GM06990 (cell line): Measurements from ENCODE around the gene TNFRSF1B.

Experiments used
- DNase-seq: peaks from one replicate; pipeline ENCODE4 v3.0.0-alpha.2; 2011; ENCODE audit not compliant: insufficient read length; ENCODE audit errors: extremely low read depth
- H3K27me3 ChIP-seq: replicated peaks from 2 replicates; pipeline ENCODE4 v1.6.0; 2011; ENCODE audit warnings: low read length; ENCODE audit not compliant: control insufficient read depth, insufficient read depth
- H3K36me3 ChIP-seq: 2 replicates; pipeline ENCODE4 v1.5.1; 2011; ENCODE audit warnings: low read length; ENCODE audit not compliant: control insufficient read depth, insufficient read depth
- H3K4me3 ChIP-seq: replicated peaks from 2 replicates; pipeline ENCODE4 v1.5.1; 2011; ENCODE audit warnings: low read depth, mild to moderate bottlenecking, control low read depth, low read length
- TF ChIP-seq, protein P1 (sequence below): IDR thresholded peaks from 2 replicates; pipeline ENCODE4 v1.5.1; 2011; ENCODE audit warnings: low read length, control low read depth, mild to moderate bottlenecking, inconsistent platforms; ENCODE audit not compliant: insufficient read depth, poor library complexity, severe bottlenecking

Gene TNFRSF1B

DNA sequence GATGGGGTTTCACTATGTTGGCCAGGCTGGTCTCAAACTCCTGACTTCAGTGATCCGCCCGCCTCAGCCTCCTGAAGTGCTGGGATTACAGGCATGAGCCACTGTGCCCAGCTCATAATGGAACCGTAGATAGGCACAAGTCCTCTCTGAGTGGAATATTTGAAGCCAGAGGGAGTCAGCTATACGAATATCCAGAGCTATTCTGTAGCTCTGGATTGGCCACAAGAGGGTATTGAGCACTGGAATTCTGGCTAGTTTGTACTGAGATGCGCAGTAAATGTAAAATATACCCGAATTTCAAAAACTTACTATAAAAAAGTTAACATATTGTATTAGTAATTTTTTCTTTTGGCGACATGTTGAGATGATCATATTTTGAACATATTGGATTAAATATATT is 62.2 kb downstream of the TNFRSF1B start:
- Histone ChIP-seq H3K36me3 (no peaks in the 10 kb centered on the region), H3K4me3 (no peak overlapping the region), H3K27me3 (no peaks in the 10 kb centered on the region)
- TF ChIP-seq, protein P1, sequence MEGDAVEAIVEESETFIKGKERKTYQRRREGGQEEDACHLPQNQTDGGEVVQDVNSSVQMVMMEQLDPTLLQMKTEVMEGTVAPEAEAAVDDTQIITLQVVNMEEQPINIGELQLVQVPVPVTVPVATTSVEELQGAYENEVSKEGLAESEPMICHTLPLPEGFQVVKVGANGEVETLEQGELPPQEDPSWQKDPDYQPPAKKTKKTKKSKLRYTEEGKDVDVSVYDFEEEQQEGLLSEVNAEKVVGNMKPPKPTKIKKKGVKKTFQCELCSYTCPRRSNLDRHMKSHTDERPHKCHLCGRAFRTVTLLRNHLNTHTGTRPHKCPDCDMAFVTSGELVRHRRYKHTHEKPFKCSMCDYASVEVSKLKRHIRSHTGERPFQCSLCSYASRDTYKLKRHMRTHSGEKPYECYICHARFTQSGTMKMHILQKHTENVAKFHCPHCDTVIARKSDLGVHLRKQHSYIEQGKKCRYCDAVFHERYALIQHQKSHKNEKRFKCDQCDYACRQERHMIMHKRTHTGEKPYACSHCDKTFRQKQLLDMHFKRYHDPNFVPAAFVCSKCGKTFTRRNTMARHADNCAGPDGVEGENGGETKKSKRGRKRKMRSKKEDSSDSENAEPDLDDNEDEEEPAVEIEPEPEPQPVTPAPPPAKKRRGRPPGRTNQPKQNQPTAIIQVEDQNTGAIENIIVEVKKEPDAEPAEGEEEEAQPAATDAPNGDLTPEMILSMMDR: no peak
- DNase-seq: no peak

DNA sequence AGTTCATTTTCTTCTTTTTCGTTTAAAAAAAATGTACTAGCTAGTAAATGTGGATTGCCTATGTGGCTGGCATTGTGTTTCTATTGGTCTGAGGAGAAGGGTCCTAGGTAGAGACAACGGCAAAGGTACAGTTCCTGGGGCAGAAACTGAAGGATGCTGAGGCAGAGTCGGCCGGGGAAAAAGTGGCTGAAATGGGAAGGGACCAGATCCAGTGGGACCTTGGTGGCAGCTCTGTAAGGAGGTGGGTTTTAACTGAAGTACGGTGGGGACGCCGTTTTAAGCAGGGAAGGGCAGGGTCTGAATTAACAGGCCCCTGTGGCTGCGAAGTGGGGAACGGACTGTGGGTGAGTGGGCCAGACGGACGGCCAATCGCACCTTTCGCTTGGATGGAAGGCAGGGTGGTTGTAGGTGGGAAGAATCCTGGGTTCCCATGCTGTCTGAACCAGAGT is 62.6 kb downstream of the TNFRSF1B start:
- Histone ChIP-seq H3K27me3 (no peaks in the 10 kb centered on the region), H3K4me3 (no peak overlapping the region; the same call in 1 of the 2 replicates), H3K36me3 (no peaks in the 10 kb centered on the region)
- TF ChIP-seq, protein P1: no peak
- DNase-seq: no peak

DNA sequence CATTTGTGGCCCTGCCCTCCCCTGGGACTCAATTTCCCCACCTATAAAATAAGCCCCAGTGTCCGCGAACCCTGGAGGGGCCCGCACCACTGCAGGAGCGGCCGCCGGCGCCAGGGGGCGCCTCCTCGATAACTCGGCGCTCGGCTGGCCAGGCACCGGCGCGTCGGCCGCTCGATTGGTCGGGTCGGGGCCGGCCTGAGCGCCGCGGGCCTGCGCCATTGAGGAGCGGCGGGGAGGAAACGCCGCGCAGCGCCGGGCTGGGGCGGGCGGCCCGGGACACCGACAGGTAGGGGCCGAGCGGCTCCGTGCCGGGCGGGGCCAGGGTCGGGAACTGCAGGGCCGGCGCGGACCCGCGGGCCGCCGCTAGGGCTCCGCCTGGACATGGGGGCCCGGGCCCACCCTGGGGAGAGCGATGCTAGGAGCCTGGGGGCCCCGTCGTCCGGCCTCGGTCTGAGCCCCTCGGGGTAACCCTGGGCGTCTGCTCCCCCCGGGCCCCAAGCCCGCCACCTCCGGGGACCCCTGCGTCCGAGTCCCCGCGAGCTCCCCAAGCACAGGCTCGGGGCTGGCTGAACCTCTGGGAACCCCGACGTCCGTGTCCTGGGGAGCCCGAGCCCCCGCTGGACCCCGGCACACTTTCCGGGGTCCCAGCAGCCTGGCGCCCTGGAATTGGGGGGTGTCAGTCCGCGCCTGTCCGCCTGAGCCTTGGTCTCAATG is 63.2 kb downstream of the TNFRSF1B start, which contains the start of gene VPS13D:
VPS13D (plus strand) TSS at position 196 of the 714 bp plus-strand sequence. CDS start 4,237 bp downstream, outside the sequence.
- DNase-seq: peak; percentile 87
- TF ChIP-seq, protein P1: peak; percentile 85
- Histone ChIP-seq H3K27me3 (no peaks in the 10 kb centered on the region), H3K36me3 (peaks cover under 1% of the 10 kb centered on the region; the same call in 1 of the 2 replicates), H3K4me3 (peak within 1 kb of the TSS; percentile 65)

DNA sequence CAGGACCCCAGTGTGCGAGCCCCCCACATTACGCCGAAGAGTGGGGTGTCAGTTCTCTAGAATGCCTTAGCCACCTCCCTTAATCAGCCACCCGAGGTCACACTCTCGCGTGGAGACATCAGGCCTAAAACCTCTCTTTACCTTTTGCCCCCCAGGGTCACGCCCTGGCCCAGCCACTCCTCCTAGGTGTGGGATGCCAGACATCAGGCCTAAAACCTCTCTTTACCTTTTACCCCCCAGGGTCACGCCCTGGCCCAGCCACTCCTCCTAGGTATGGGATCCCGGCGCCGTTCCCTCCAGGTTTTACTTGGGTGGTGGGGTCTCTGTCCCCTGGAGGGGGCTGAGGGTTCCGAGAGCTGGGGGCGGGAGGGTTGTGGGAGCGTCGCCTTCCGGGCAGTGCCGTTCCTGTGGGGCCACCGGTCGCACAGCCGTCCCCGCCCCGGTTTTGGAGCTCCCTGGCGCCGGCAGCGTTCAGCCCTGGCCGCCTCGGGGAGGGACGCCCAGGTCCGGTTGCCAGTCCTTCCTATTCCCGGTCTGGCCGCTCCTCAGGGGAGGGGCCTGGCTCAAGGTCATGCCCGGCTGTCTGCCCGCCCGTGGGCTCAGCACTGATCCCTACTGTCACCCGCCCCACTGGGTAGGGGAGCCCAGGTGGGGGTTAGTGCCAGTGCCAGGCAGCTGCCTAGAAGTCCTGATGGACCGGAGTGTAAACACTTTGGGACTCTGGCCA is 63.9 kb downstream of the TNFRSF1B start:
- TF ChIP-seq, protein P1: no peak
- H3K36me3 ChIP-seq: peaks cover 2% of the 10 kb centered on the region; the same call in 1 of the 2 replicates
- no peaks in the 10 kb centered on the region for H3K27me3 ChIP-seq
- DNase-seq: peak; percentile 27
- H3K4me3 ChIP-seq: peak overlapping the region; percentile 65

DNA sequence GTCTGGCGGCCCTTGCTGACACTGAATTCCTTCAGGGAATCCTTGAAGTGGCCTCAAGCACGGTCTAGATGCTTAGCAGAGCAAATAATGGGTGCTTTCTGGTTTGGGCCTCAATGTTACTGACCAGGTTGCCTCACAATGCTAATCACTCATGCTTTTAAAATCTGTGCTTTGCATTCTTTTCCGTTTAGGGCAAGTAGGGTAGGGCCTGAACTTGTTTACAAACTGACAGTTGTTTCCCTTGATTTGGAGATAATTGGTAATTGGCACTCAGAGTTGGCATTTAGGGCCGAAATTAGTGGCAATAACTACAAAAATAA is 64.4 kb downstream of the TNFRSF1B start:
- TF ChIP-seq, protein P1: no peak

More for the DNA sequence above, 64.4 kb downstream of the TNFRSF1B start:
- no peaks in the 10 kb centered on the region for H3K27me3 ChIP-seq
- DNase-seq: no peak
- peaks cover 2% of the 10 kb centered on the region; the same call in 1 of the 2 replicates for H3K36me3 ChIP-seq
- peak overlapping the region; percentile 65 for H3K4me3 ChIP-seq
